ENCODE measurements around the gene TMEM167B.
"Not testable (repeated sequence)": the region's sequence is repeated elsewhere in the genome, so short reads cannot be mapped to it uniquely, and the experiment has no call there.

The TMEM167B gene

GRCh38 chr1:109090196-109091077 lies at the start of gene TMEM167B:
TSS of gene TMEM167B (plus strand) at chr1:109090764. CDS start at chr1:109090873, 109 bp downstream.
- peak; percentile 73 to 88 (median 80) for DNase-seq (ENCODE audit: low read depth in 3 of 3)

DNA sequence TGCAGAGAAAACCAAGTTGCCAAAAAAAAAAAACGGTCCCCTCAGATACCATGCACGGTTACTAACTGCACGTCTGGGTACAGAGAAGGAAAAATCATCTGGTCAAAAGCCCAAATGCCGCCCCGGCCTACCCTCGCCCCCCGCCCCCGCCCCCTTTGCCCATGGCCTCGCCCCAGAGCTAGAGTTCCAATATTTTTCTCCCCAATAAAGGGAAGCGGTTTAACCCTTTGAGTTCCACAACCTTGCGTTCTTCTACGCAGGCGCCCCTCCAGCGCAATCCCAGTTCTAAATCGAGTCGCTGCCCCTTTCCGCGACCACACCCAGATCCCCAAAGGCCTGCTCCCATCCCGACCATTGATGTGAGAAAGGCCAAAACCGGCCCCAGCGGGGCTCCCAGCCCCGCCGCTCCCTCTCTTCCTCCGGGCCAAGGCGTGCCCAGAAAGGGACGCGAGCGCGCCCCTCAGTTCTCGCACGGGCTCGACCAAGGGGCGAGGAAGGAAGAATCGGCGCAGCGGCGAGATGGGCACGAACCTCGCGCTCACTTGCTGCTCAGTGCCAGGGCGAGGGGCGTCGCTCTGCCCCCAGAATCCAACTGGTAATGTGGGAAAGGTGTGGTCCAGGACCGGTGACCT lies 49.5 kb upstream of the TMEM167B start:
- peak in 1 of 3 experiments; percentile 18 for DNase-seq (ENCODE audit: low read depth in 3 of 3)

- peak; percentile 88 to 94 (median 90) for DNase-seq (ENCODE audit: low read depth in 3 of 3)
These were observed 48.7 kb upstream of the TMEM167B start, which contains the start of gene WDR47 for GRCh38 chr1:109041621-109042468. TSS of gene WDR47 (minus strand) at chr1:109042102. CDS start at chr1:109023512, 18,590 bp downstream.

DNA sequence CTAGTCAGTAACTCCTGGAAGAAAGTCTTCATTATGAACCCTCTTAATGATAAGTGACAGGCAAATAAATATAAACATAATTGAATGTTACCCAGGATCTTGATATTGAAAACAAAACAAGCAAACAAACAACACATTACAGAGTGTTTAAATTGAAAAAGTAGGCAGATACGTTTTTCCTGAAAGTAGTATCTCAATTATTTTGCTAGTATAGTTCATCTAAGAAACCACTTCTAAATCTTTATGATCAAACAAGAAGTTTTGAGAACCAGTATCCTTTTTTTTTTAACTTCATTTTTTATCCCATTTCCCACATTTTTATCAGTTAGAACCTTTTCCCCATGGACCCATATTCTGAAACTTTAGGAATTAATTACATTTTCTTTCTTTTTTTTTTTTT lies 45.0 kb upstream of the TMEM167B start:
- no peak for DNase-seq (ENCODE audit: low read depth in 3 of 3)

GRCh38 chr1:109046671-109047070 lies 43.9 kb upstream of the TMEM167B start:
- no peak for DNase-seq (ENCODE audit: low read depth in 3 of 3)

DNA sequence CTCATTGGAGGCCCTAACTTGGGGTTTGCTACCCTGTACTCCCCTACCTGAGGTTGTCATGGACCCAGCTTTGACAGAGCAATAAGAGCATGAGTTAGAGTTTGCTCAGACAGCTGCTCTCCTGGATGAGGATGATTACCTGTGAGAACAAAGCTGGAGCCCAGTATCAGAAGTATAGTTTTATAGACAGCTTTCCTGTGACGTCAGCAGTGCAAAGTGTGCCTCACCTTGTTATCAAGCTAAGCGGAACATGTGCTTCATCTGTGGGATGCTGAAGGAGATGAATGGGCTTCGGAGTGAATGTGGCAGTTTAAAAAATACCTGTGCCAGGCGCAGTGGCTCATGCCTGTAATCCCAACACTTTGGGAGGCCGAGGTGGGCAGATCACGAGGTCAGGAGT lies 43.2 kb upstream of the TMEM167B start:
- no peak for DNase-seq (ENCODE audit: low read depth in 3 of 3)

DNA sequence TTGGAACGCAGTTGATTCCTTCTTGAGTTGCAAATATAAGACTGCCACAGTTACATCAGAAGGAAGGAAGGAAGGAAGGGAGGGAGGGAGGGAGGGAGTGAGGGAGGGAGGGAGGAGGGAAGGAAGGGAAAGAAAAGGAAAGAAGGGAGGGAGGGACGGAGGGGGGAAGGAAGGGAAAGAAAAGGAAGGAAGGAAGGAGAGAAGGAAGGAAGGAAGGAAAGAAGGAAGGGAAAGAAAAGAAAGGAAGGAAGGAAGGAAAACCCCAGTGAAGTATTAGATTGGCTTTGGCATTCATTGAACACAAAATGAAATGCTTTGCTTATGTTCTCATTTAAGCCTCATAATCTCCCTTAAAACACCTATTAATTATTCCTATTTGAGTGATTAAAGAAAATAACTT lies 42.2 kb upstream of the TMEM167B start:
- no peak for DNase-seq (ENCODE audit: low read depth in 3 of 3)

GRCh38 chr1:109050228-109050995 lies 40.2 kb upstream of the TMEM167B start:
- DNase-seq (ENCODE audit: low read depth in 3 of 3), result no peak

GRCh38 chr1:109052145-109052544 lies 38.4 kb upstream of the TMEM167B start:
- not testable (repeated sequence) for DNase-seq (ENCODE audit: low read depth in 3 of 3)

DNA sequence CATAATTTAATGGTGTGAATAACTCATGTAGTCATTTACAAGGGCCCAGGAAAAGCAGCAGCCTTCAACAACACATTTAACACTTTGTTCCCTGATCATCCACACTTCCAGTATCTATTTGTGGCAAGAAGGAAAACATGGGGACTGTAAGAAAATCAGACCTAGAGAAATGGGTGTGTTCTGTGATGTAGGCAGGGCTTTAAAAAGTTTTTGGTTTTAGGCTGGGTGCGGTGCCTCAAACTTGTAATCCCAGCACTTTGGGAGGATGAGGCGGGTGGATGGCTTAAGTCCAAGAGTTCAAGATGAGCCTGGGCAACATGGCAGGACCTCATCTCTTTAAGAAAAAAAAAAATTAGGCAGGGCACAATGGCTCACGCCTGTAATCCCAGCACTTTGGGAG lies 34.5 kb upstream of the TMEM167B start:
- DNase-seq (ENCODE audit: low read depth in 3 of 3), result no peak

- DNase-seq (ENCODE audit: low read depth in 3 of 3), result no peak
These were observed 31.5 kb upstream of the TMEM167B start for GRCh38 chr1:109059026-109059425.

GRCh38 chr1:109060707-109061106 lies 29.9 kb upstream of the TMEM167B start:
- no peak for DNase-seq (ENCODE audit: low read depth in 3 of 3)

GRCh38 chr1:109061183-109061582 lies 29.4 kb upstream of the TMEM167B start:
- no peak for DNase-seq (ENCODE audit: low read depth in 3 of 3)

DNA sequence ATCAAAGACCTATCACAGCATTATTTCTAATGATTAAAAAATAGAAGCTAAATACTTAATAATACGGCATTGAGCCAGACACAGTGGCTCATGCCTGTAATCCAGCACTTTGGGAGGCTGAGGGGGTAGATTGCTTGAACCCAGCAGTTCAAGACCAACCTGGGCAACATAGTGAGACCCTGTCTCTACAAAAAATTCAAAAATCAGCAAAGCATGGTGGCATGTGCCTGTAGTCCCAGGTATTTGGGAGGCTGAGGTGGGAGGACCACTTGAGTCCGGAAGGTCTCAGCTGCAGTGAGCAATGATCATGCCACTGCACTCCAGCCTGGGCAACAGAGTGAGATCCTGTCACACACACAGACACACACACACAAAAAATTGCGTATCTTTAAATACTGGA lies 25.4 kb upstream of the TMEM167B start:
- DNase-seq (ENCODE audit: low read depth in 3 of 3), result no peak

- DNase-seq (ENCODE audit: low read depth in 3 of 3), result no peak
These were observed 22.7 kb upstream of the TMEM167B start for GRCh38 chr1:109067883-109068282.

DNA sequence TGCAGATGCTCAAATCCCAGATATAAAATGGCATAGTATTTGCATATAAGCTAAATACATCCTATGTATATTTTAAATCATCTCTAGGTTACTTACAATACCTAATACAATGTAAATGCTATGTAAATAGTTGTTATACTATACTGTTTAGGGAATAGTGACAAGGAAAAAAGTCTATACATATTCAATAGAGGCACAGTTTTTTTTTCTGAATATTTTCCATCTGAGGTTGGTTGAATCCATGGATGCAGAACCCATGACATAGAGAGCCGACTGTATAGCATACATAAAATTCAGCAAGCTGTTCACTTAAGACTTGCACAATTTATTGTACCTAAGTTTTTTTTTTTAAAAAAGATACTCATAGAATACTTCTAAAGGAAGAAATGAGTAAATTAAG lies 21.3 kb upstream of the TMEM167B start:
- DNase-seq (ENCODE audit: low read depth in 3 of 3), result no peak

GRCh38 chr1:109075531-109076490 lies 14.8 kb upstream of the TMEM167B start, which contains the start of gene TAF13:
TSS of gene TAF13 (minus strand) at chr1:109076003. CDS start at chr1:109075947, 56 bp downstream.
- peak; percentile 73 to 88 (median 77) for DNase-seq (ENCODE audit: low read depth in 3 of 3)

- no peak for DNase-seq (ENCODE audit: low read depth in 3 of 3)
These were observed 12.2 kb upstream of the TMEM167B start for GRCh38 chr1:109078317-109078716.

DNA sequence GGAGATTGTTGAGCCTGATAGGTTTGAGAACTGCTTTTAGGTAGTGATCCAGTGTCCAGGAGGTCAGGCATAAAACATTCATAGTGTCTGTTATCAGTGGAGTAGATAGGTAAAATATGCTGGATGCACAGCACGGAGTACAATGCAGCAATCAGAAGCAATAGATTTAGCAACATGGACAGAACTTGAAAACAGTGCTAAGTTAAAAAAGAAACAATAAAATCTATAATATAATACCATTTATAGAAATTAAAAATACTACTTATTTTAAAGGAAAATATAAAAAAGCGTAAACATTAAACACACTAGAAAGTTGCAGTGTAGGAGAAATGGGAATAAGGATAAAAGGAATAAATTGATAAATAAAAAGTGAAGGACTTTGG lies 11.3 kb upstream of the TMEM167B start:
- DNase-seq (ENCODE audit: low read depth in 3 of 3), result no peak
